ENCODE measurements around the gene LCN10.

GRCh38 chr9:136717399-136717798 is 25.3 kb downstream of the LCN10 start:
- TF ChIP-seq POLR2A (IDR thresholded peaks at IDR 0.05; ENCODE audit: low read length) (no peak), CTCF (IDR thresholded peaks at IDR 0.05) (no peak), EP300 (IDR thresholded peaks at IDR 0.05) (no peak), MAZ (IDR thresholded peaks at IDR 0.05; ENCODE audit: borderline replicate concordance, low read depth, low read length) (no peak), E2F6 (IDR thresholded peaks at IDR 0.05; ENCODE audit: borderline replicate concordance, low read depth) (no peak), PBX3 (IDR thresholded peaks at IDR 0.05) (no peak)

Measured in A549 (cell line).